Activated CD4-positive, alpha-beta T cell treated with anti-CD3 and anti-CD28 coated beads, Interleukin-2, Interleukin-6, amounts not matched to agents 100 ng/mL and 50 ng/mL, durations not matched to agents 16 hours and 8 hours (primary cell): Measurements from ENCODE around the gene PLXNA4.

Experiments
- DNase-seq: peaks from one replicate; pipeline ENCODE4 v3.0.0-alpha.2; 2020

The PLXNA4 gene

GRCh38 chr7:132469681-132470080 lies 106.6 kb downstream of the PLXNA4 start:
- DNase-seq = no peak

GRCh38 chr7:132469264-132469663 lies 107.0 kb downstream of the PLXNA4 start:
- DNase-seq = no peak

GRCh38 chr7:132466367-132466766 lies 109.9 kb downstream of the PLXNA4 start:
- no peak for DNase-seq

- no peak for DNase-seq
Measured at GRCh38 chr7:132465516-132465915, 110.8 kb downstream of the PLXNA4 start.

- DNase-seq = no peak
Measured at GRCh38 chr7:132464740-132465139, 111.5 kb downstream of the PLXNA4 start.

- no peak for DNase-seq
Measured at GRCh38 chr7:132463922-132464321, 112.3 kb downstream of the PLXNA4 start.

GRCh38 chr7:132462478-132462877 lies 113.8 kb downstream of the PLXNA4 start:
- DNase-seq = no peak

- DNase-seq = peak; percentile 15
Measured at GRCh38 chr7:132461032-132461592, 115.2 kb downstream of the PLXNA4 start.

- DNase-seq = no peak
Measured at GRCh38 chr7:132458729-132459128, 117.5 kb downstream of the PLXNA4 start.

GRCh38 chr7:132457658-132458057 lies 118.6 kb downstream of the PLXNA4 start:
- DNase-seq = no peak

- no peak for DNase-seq
Measured at GRCh38 chr7:132456418-132456817, 119.9 kb downstream of the PLXNA4 start.

GRCh38 chr7:132455378-132455777 lies 120.9 kb downstream of the PLXNA4 start:
- no peak for DNase-seq

GRCh38 chr7:132453826-132454225 lies 122.4 kb downstream of the PLXNA4 start:
- no peak for DNase-seq

- DNase-seq = peak; percentile 11
Measured at GRCh38 chr7:132451161-132451560, 125.1 kb downstream of the PLXNA4 start.

- DNase-seq = no peak
Measured at GRCh38 chr7:132450696-132451095, 125.6 kb downstream of the PLXNA4 start.

- no peak for DNase-seq
Measured at GRCh38 chr7:132450188-132450587, 126.1 kb downstream of the PLXNA4 start.

GRCh38 chr7:132446666-132447278 lies 129.5 kb downstream of the PLXNA4 start:
- no peak for DNase-seq

- no peak for DNase-seq
Measured at GRCh38 chr7:132446260-132446659, 130.0 kb downstream of the PLXNA4 start.

GRCh38 chr7:132443761-132444520 lies 132.3 kb downstream of the PLXNA4 start:
- DNase-seq = no peak

GRCh38 chr7:132441935-132442334 lies 134.3 kb downstream of the PLXNA4 start:
- DNase-seq = no peak

- DNase-seq = no peak
Measured at GRCh38 chr7:132440151-132440550, 136.1 kb downstream of the PLXNA4 start.

- DNase-seq = no peak
Measured at GRCh38 chr7:132438926-132439325, 137.3 kb downstream of the PLXNA4 start.

GRCh38 chr7:132437730-132438129 lies 138.5 kb downstream of the PLXNA4 start:
- DNase-seq = peak; percentile 31

- DNase-seq = no peak
Measured at GRCh38 chr7:132436121-132436520, 140.1 kb downstream of the PLXNA4 start.
